HG03565 (cell line): ENCODE data around the gene TUSC2.

Source experiments
- ATAC-seq: cut with Tn5 transposase; IDR thresholded peaks from one replicate; pipeline ENCODE4 v1.9.1; 2021; ENCODE audit warnings: mild to moderate bottlenecking, moderate library complexity; ENCODE audit not compliant: unreplicated experiment

Gene TUSC2

GRCh38 chr3:50275996-50276761 is 51.8 kb downstream of the TUSC2 start:
- no peak for ATAC-seq

GRCh38 chr3:50275141-50275995 is 52.7 kb downstream of the TUSC2 start:
- no peak for ATAC-seq
